HG03095 (cell line): ENCODE measurements around the gene ABHD17B.

Experiments used
- ATAC-seq: cut with Tn5 transposase; IDR thresholded peaks from one replicate; pipeline ENCODE4 v1.9.1; 2021; ENCODE audit warnings: moderate library complexity; ENCODE audit not compliant: unreplicated experiment

Gene ABHD17B

DNA sequence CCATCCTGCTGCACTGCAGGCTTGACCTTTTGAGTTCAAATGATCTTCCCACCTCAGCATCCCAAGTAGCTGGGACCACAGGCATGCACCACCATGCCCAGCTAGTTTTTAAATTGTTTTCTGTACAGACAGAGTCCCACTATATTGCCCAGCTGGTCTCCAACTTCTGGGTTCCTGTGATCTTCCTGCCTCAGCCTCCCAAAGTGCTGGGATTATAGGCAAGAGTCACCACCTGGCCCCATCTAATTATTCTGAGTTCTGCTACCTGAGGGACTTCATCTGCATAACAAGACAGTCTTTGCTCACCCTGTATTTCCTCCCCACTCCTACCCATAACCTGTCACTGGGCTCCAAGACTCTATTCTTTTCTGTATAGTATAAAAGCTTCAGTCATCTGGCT, 88.1 kb downstream of the ABHD17B start:
- no peak for ATAC-seq

- ATAC-seq = no peak
These were observed 88.5 kb downstream of the ABHD17B start for GRCh38 chr9:71822456-71822855.

- ATAC-seq = no peak
These were observed 89.6 kb downstream of the ABHD17B start for GRCh38 chr9:71821405-71821804.

- ATAC-seq = no peak
These were observed 90.5 kb downstream of the ABHD17B start for GRCh38 chr9:71820403-71820921.

GRCh38 chr9:71819115-71819739, 91.8 kb downstream of the ABHD17B start:
- no peak for ATAC-seq

GRCh38 chr9:71816916-71817451, 94.0 kb downstream of the ABHD17B start:
- no peak for ATAC-seq
